Measurements from ENCODE around the gene CPN2. TPM values are rescaled to one million over a fixed set of nuclear protein-coding genes. Genes with fewer than 3 reads are reported as not detected.

CPN2 gene
- total RNA-seq, 4 donors from 2014 or later, result not detected

GRCh38 chr3:194396859-194397756 lies 46.0 kb upstream of the CPN2 start:
- Histone ChIP-seq H3K4me3 (peak overlapping the region; percentile 33 to 47 (median 38)), H3K4me1 (peaks cover 9 to 30% (median 26%) of the 10 kb centered on the region in 4 donors), H3K9me3 (no peaks in the 10 kb centered on the region), H3K27me3 (peaks cover 0 to 42% (median 6%) of the 10 kb centered on the region in 4 donors), H3K36me3 (no peaks in the 10 kb centered on the region), H3K27ac (replicated peaks in 1 of 4) (peak overlapping the region in 1 of 4 donors; percentile 44)
- intact Hi-C loops (cut with DNase I), result no loop called here
- WGBS, result 36% methylated on average over 50 of the region's 73 CpGs
- DNase-seq (ENCODE audit: extremely low spot score), result no peak
- TF ChIP-seq POLR2AphosphoS5 (IDR thresholded peaks at IDR 0.05) (no peak), POLR2A (IDR thresholded peaks at IDR 0.05; ENCODE audit: low read depth) (no peak), CTCF (IDR thresholded peaks at IDR 0.05) (no peak)

DNA sequence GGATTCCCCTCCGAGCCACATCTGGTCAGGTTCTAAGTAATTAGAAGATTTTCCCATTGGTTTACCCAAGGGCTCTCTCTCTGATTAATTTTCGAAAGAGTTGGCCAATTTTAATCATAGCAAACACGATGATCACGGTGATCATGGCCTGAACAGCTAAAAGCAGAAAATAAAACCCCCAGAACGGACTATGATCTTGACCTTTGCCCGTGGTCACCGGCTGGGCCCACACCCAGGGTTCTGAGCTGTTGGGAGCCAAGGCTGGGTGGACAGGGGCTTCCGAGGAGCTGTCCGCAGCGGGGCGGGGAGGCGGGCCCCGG lies 45.4 kb upstream of the CPN2 start:
- TF ChIP-seq POLR2AphosphoS5 (IDR thresholded peaks at IDR 0.05), result no peak
- TF ChIP-seq POLR2A (IDR thresholded peaks at IDR 0.05; ENCODE audit: low read depth), result no peak
- TF ChIP-seq CTCF (IDR thresholded peaks at IDR 0.05), result no peak
- no peak for TF ChIP-seq EP300 (IDR thresholded peaks at IDR 0.05)
- WGBS, result 47% methylated on average over 7 of the region's 13 CpGs
- Histone ChIP-seq H3K27me3 (peaks cover 0 to 42% (median 6%) of the 10 kb centered on the region in 4 donors), H3K4me3 (peak overlapping the region; percentile 33 to 47 (median 38)), H3K27ac (replicated peaks in 1 of 4) (peak overlapping the region in 1 of 4 donors; percentile 44), H3K4me1 (peaks cover 9 to 30% (median 26%) of the 10 kb centered on the region in 4 donors), H3K36me3 (no peaks in the 10 kb centered on the region), H3K9me3 (no peaks in the 10 kb centered on the region)
- DNase-seq (ENCODE audit: extremely low spot score), result no peak
- intact Hi-C loops (cut with DNase I), result no loop called here

GRCh38 chr3:194395778-194396538 lies 44.8 kb upstream of the CPN2 start:
- peaks cover 9 to 30% (median 26%) of the 10 kb centered on the region in 4 donors for H3K4me1 ChIP-seq
- DNase-seq (ENCODE audit: extremely low spot score), result no peak
- TF ChIP-seq CTCF (IDR thresholded peaks at IDR 0.05) (no peak), POLR2A (IDR thresholded peaks at IDR 0.05; ENCODE audit: low read depth) (no peak), POLR2AphosphoS5 (IDR thresholded peaks at IDR 0.05) (no peak), EP300 (IDR thresholded peaks at IDR 0.05) (no peak)
- H3K27me3 ChIP-seq, result peaks cover 0 to 42% (median 6%) of the 10 kb centered on the region in 4 donors
- whole genome bisulfite sequencing, result 55% methylated on average over 26 of the region's 26 CpGs
- no peaks in the 10 kb centered on the region for H3K36me3 ChIP-seq
- peak overlapping the region; percentile 33 to 47 (median 38) for H3K4me3 ChIP-seq
- intact Hi-C loops (cut with DNase I), result no loop called here
- peaks cover 0 to 5% (median 0%) of the 10 kb centered on the region in 4 donors for H3K9me3 ChIP-seq
- H3K27ac ChIP-seq (replicated peaks in 1 of 4), result peak overlapping the region in 1 of 4 donors; percentile 44

DNA sequence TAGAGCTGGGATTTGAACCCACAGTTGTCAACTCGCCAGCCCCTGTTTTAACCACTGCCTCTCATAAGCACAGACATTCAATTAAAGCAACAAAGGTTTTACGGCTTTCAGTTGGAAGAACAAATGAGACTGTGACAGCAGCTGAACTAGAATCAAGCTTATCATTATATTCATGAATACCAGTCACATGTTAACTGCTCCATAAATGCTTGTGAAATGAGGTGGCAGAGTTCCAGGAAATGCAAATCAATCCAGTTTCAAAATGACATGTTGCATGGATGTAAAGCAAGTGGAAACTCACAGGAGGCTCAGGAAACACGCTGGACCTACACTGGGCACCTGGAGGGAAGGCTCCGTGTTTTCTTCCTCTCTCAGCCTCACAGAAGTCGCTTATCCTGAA lies 44.1 kb upstream of the CPN2 start:
- H3K27ac ChIP-seq (replicated peaks in 1 of 4), result no peak overlapping the region
- 94% methylated on average over 5 of the region's 5 CpGs for WGBS
- TF ChIP-seq CTCF (IDR thresholded peaks at IDR 0.05) (no peak), POLR2AphosphoS5 (IDR thresholded peaks at IDR 0.05) (no peak), EP300 (IDR thresholded peaks at IDR 0.05) (no peak), POLR2A (IDR thresholded peaks at IDR 0.05; ENCODE audit: low read depth) (no peak)
- peaks cover 0 to 42% (median 6%) of the 10 kb centered on the region in 4 donors for H3K27me3 ChIP-seq
- intact Hi-C loops (cut with DNase I), result no loop called here
- DNase-seq (ENCODE audit: extremely low spot score), result no peak
- no peaks in the 10 kb centered on the region for H3K36me3 ChIP-seq
- peaks cover 0 to 9% (median 0%) of the 10 kb centered on the region in 4 donors for H3K9me3 ChIP-seq
- H3K4me1 ChIP-seq, result peaks cover 9 to 30% (median 26%) of the 10 kb centered on the region in 4 donors
- no peak overlapping the region for H3K4me3 ChIP-seq

Measured in esophagus muscularis mucosa (tissue), 4 donors.